ENCODE data around the gene THEMIS. TPM values are rescaled to one million over a fixed set of nuclear protein-coding genes. Genes with fewer than 3 reads are reported as not detected.

The THEMIS gene
- total RNA-seq, 1 experiment from 2014 or later: not detected

DNA sequence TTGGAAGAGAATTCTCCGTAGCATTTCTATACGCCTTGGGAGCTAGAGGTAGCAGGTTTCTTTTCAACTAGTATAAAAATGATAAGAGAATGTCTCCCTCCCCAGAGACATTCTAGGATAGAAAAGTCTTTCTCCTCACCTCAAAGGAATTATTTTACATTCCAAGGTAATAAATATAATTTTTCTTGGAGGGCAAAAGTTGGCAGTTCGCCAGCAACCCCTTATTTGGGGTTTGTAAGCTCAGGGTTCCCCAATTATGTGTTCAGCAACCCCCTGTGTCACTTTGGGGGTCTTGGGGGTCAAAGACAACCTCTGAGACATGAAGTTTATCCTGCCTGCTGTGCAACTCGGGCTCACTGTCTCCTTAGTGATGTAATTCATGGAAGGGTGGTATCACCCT lies 58.3 kb downstream of the THEMIS start:
- no peaks in the 10 kb centered on the region for H3K9me3 ChIP-seq (ENCODE audit: low read depth, low read length, poor library complexity, severe bottlenecking)
- intact Hi-C loops (cut with micrococcal nuclease; ENCODE audit: unreplicated experiment): no loop called here
- BruUV-seq (replicated peaks): no TSS peak
- no peak overlapping the region for H3K4me3 ChIP-seq (ENCODE audit: low read depth, low read length, poor library complexity, severe bottlenecking)
- DNase-seq (ENCODE audit: low spot score): no peak
- H3K27me3 ChIP-seq (replicated peaks; ENCODE audit: insufficient read depth, low read depth, low read length, poor library complexity): no peaks in the 10 kb centered on the region
- ChIA-PET CTCF (no interaction called here), POLR2A (ENCODE audit: low non-redundant PET) (no interaction called here)
- TF ChIP-seq, protein P1, sequence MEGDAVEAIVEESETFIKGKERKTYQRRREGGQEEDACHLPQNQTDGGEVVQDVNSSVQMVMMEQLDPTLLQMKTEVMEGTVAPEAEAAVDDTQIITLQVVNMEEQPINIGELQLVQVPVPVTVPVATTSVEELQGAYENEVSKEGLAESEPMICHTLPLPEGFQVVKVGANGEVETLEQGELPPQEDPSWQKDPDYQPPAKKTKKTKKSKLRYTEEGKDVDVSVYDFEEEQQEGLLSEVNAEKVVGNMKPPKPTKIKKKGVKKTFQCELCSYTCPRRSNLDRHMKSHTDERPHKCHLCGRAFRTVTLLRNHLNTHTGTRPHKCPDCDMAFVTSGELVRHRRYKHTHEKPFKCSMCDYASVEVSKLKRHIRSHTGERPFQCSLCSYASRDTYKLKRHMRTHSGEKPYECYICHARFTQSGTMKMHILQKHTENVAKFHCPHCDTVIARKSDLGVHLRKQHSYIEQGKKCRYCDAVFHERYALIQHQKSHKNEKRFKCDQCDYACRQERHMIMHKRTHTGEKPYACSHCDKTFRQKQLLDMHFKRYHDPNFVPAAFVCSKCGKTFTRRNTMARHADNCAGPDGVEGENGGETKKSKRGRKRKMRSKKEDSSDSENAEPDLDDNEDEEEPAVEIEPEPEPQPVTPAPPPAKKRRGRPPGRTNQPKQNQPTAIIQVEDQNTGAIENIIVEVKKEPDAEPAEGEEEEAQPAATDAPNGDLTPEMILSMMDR (conservative IDR thresholded peaks at IDR 0.05; ENCODE audit: low read depth, low read length): no peak
- no peak for TF ChIP-seq EZH2 (IDR thresholded peaks at IDR 0.05; ENCODE audit: borderline replicate concordance, low read depth, low read length, poor library complexity, severe bottlenecking)
- no peak overlapping the region for H3K27ac ChIP-seq (ENCODE audit: low read depth, low read length, poor library complexity, severe bottlenecking)
- H3K4me1 ChIP-seq (ENCODE audit: insufficient read depth, low read length, poor library complexity, severe bottlenecking): peaks cover 6% of the 10 kb centered on the region
- H3K36me3 ChIP-seq (ENCODE audit: insufficient read depth, low read length, poor library complexity, severe bottlenecking): no peaks in the 10 kb centered on the region

DNA sequence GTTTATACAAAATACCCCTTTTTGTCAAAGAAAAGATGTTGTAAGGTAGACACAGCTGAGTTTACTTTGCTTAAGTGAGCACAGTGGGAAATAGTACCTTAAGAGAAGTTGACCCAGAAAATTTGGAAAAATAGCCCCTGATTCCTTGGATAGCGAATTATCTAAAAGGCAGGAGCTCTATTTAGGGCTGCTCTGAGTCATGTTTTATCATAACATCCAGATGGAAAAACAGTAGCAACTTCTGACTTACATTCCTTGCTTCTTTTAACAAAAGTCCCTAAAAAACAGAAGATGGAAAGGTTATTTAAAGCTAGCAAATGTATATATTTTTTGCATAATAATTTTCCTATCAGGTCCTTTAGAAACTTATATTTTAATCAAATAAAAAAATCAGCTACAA lies 59.0 kb downstream of the THEMIS start:
- Histone ChIP-seq H3K27ac (ENCODE audit: low read depth, low read length, poor library complexity, severe bottlenecking) (no peak overlapping the region), H3K4me1 (ENCODE audit: insufficient read depth, low read length, poor library complexity, severe bottlenecking) (peaks cover 6% of the 10 kb centered on the region), H3K36me3 (ENCODE audit: insufficient read depth, low read length, poor library complexity, severe bottlenecking) (no peaks in the 10 kb centered on the region), H3K4me3 (ENCODE audit: low read depth, low read length, poor library complexity, severe bottlenecking) (no peak overlapping the region), H3K9me3 (ENCODE audit: low read depth, low read length, poor library complexity, severe bottlenecking) (no peaks in the 10 kb centered on the region), H3K27me3 (replicated peaks; ENCODE audit: insufficient read depth, low read depth, low read length, poor library complexity) (no peaks in the 10 kb centered on the region)
- CTCF ChIA-PET: no interaction called here
- no TSS peak for BruUV-seq (replicated peaks)
- TF ChIP-seq EZH2 (IDR thresholded peaks at IDR 0.05; ENCODE audit: borderline replicate concordance, low read depth, low read length, poor library complexity, severe bottlenecking): no peak
- TF ChIP-seq, protein P1 (conservative IDR thresholded peaks at IDR 0.05; ENCODE audit: low read depth, low read length): no peak
- DNase-seq (ENCODE audit: low spot score): no peak
- intact Hi-C loops (cut with micrococcal nuclease; ENCODE audit: unreplicated experiment): no loop called here
- POLR2A ChIA-PET (ENCODE audit: low non-redundant PET): no interaction called here

DNA sequence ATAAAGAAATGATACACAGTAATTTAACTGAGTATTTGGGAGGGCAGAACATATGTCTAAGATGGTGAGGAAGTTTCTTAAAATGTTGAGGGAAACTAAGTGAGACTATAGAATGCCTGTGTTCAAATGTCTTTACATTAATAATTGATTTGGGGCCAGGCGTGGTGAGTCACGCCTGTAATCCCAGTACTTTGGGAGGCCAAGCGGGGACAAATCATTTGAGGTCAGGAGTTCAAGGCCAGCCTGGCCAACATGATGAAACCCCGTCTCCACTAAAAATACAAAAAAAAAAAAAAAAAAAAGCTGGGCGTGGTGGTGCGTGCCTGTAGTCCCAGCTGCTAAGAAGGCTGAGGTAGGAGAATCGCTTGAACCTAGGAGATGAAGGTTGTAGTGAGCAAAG lies 66.7 kb downstream of the THEMIS start:
- H3K9me3 ChIP-seq (ENCODE audit: low read depth, low read length, poor library complexity, severe bottlenecking): no peaks in the 10 kb centered on the region
- DNase-seq (ENCODE audit: low spot score): no peak
- CTCF ChIA-PET: no interaction called here
- no peak overlapping the region for H3K27ac ChIP-seq (ENCODE audit: low read depth, low read length, poor library complexity, severe bottlenecking)
- H3K4me1 ChIP-seq (ENCODE audit: insufficient read depth, low read length, poor library complexity, severe bottlenecking): no peaks in the 10 kb centered on the region
- TF ChIP-seq, protein P1 (conservative IDR thresholded peaks at IDR 0.05; ENCODE audit: low read depth, low read length): no peak
- no peak for TF ChIP-seq EZH2 (IDR thresholded peaks at IDR 0.05; ENCODE audit: borderline replicate concordance, low read depth, low read length, poor library complexity, severe bottlenecking)
- H3K36me3 ChIP-seq (ENCODE audit: insufficient read depth, low read length, poor library complexity, severe bottlenecking): no peaks in the 10 kb centered on the region
- no TSS peak for BruUV-seq (replicated peaks)
- POLR2A ChIA-PET (ENCODE audit: low non-redundant PET): no interaction called here
- intact Hi-C loops (cut with micrococcal nuclease; ENCODE audit: unreplicated experiment): no loop called here
- no peaks in the 10 kb centered on the region for H3K27me3 ChIP-seq (replicated peaks; ENCODE audit: insufficient read depth, low read depth, low read length, poor library complexity)
- no peak overlapping the region for H3K4me3 ChIP-seq (ENCODE audit: low read depth, low read length, poor library complexity, severe bottlenecking)

Data from A673 (cell line).